PC-9 (cell line): ENCODE measurements around the gene MAOA. TPM values are rescaled to one million over a fixed set of nuclear protein-coding genes. Genes with fewer than 3 reads are reported as not detected.
"Not testable (repeated sequence)": the region's sequence is repeated elsewhere in the genome, so short reads cannot be mapped to it uniquely, and the experiment has no call there.

Experiments
- BruUV-seq: library from RNA; stranded (reverse); fragments of 400-500 nt; replicated peaks from 2 replicates; lab custom pipeline; 2021; lab: Mats Ljungman, UMichigan
- CTCF ChIA-PET: fragments of 300-600 bp; sonication (Branson Sonifier 250); formaldehyde crosslinking; loops from one replicate; lab custom pipeline; 2022; ENCODE audit warnings: antibody characterized with exemption; lab: Charles Lee
- POLR2A ChIA-PET: fragments of 300-600 bp; sonication (Branson Sonifier 250); formaldehyde crosslinking; loops from one replicate; lab custom pipeline; 2022; ENCODE audit warnings: antibody characterized with exemption; ENCODE audit not compliant: unreplicated experiment; lab: Charles Lee
- DNase-seq, 2 experiments: peaks; one replicate each; pipeline versions ENCODE4 v3.0.0 to v3.0.0-alpha.2; 2015 to 2022; ENCODE audit warnings: mixed read lengths in 1 of 2
- H2AFZ ChIP-seq: fragments of 200-600 bp; sonication (generic); 2 replicates; pipeline ENCODE4 v1.8.1; 2017; ENCODE audit warnings: antibody characterized with exemption
- H3F3A ChIP-seq: fragments of 200-600 bp; sonication (generic); 2 replicates; pipeline ENCODE4 v1.8.1; 2017; ENCODE audit warnings: antibody characterized with exemption, mild to moderate bottlenecking, low read depth; ENCODE audit not compliant: insufficient read depth
- H3K27ac ChIP-seq: fragments of 200-600 bp; sonication (generic); 2 replicates; pipeline ENCODE4 v1.6.1; 2016; ENCODE audit warnings: mixed run types
- H3K27me3 ChIP-seq: fragments of 200-600 bp; sonication (generic); 2 replicates; pipeline ENCODE4 v1.6.1; 2016; ENCODE audit warnings: low read depth, mixed run types; ENCODE audit not compliant: insufficient read depth
- H3K36me3 ChIP-seq: fragments of 200-600 bp; sonication (generic); 2 replicates; pipeline ENCODE4 v1.6.1; 2016; ENCODE audit warnings: low read depth, mixed run types
- H3K4me1 ChIP-seq: fragments of 200-600 bp; sonication (generic); replicated peaks from 2 replicates; pipeline ENCODE4 v1.6.1; 2016; ENCODE audit warnings: mixed run types; ENCODE audit not compliant: insufficient read depth
- H3K4me2 ChIP-seq: fragments of 200-600 bp; sonication (generic); 2 replicates; pipeline ENCODE4 v1.6.1; 2017; ENCODE audit warnings: mixed run types
- H3K4me3 ChIP-seq: fragments of 200-600 bp; sonication (generic); 2 replicates; pipeline ENCODE4 v1.6.1; 2016; ENCODE audit warnings: mixed run types
- H3K79me2 ChIP-seq: fragments of 200-600 bp; sonication (generic); 2 replicates; pipeline ENCODE4 v1.6.1; 2017; ENCODE audit warnings: low read depth, mixed run types
- H3K9me2 ChIP-seq: fragments of 200-600 bp; sonication (generic); 2 replicates; pipeline ENCODE4 v1.8.1; 2017; ENCODE audit warnings: mild to moderate bottlenecking; ENCODE audit not compliant: insufficient read depth
- H3K9me3 ChIP-seq: fragments of 200-600 bp; sonication (generic); 2 replicates; pipeline ENCODE4 v1.8.1; 2016; ENCODE audit warnings: low read depth; ENCODE audit not compliant: insufficient read depth
- H4K20me1 ChIP-seq: fragments of 200-600 bp; sonication (generic); 2 replicates; pipeline ENCODE4 v1.8.1; 2017; ENCODE audit not compliant: insufficient read depth
- EZH2 ChIP-seq: fragments of 200-600 bp; sonication (generic); IDR thresholded peaks from 2 replicates; pipeline ENCODE4 v1.8.0; 2017; ENCODE audit warnings: antibody characterized with exemption, low read depth
- intact Hi-C: fragments of 100-400 bp; cut with micrococcal nuclease; formaldehyde crosslinking; loops from one replicate; pipeline ENCODE4 v1.10.0; 2022; ENCODE audit not compliant: unreplicated experiment
- total RNA-seq: library from RNA; stranded (reverse); gene quantifications from 2 replicates; pipeline ENCODE4 v1.2.3, GENCODE V29; 2021
- TF ChIP-seq, protein P1 (sequence below): fragments of 200-600 bp; sonication (generic); conservative IDR thresholded peaks from 2 replicates; pipeline ENCODE4 v1.6.1; 2017; ENCODE audit warnings: mixed run types, antibody characterized with exemption, mild to moderate bottlenecking, moderate library complexity

MAOA gene
- total RNA-seq, 1 experiment from 2014 or later = 5.0 TPM

- CTCF ChIA-PET = no interaction called here
- H3K27me3 ChIP-seq = no peaks in the 10 kb centered on the region
These were observed 64.0 kb downstream of the MAOA start for GRCh38 chrX:43720082-43720481.

DNA sequence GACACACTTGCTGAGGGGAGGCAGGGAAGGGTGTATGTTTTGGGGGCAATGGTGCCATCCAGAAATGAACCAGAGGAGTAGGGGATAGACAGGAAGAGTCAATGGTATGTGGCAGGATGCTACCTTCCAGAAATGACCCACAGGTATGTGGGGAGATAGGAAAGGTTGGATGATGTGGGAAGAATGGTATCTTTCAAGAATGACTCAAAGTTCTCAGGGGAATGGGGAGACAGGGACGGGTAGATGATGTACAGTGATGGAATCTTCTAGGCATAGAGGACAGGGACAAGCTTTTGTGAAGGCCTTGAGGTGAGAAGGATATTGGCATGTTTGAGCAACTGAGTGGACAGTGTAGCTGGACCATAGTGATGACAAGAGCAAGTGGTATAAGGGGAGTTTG, 64.9 kb downstream of the MAOA start:
- no peak for DNase-seq
- POLR2A ChIA-PET = no interaction called here

More at GRCh38 chrX:43720082-43720481, 64.0 kb downstream of the MAOA start:
- Histone ChIP-seq H3K36me3 (no peaks in the 10 kb centered on the region), H3K9me3 (no peaks in the 10 kb centered on the region), H3K79me2 (no peaks in the 10 kb centered on the region), H3K4me1 (no peaks in the 10 kb centered on the region), H3F3A (no peaks in the 10 kb centered on the region), H3K9me2 (no peaks in the 10 kb centered on the region), H3K4me3 (no peak overlapping the region), H3K27ac (no peak overlapping the region), H2AFZ (no peak overlapping the region), H3K4me2 (no peak overlapping the region), H4K20me1 (no peaks in the 10 kb centered on the region)
- no peak for DNase-seq
- intact Hi-C loops = no loop called here
- POLR2A ChIA-PET = no interaction called here
- no peak for TF ChIP-seq EZH2
- TF ChIP-seq, protein P1, sequence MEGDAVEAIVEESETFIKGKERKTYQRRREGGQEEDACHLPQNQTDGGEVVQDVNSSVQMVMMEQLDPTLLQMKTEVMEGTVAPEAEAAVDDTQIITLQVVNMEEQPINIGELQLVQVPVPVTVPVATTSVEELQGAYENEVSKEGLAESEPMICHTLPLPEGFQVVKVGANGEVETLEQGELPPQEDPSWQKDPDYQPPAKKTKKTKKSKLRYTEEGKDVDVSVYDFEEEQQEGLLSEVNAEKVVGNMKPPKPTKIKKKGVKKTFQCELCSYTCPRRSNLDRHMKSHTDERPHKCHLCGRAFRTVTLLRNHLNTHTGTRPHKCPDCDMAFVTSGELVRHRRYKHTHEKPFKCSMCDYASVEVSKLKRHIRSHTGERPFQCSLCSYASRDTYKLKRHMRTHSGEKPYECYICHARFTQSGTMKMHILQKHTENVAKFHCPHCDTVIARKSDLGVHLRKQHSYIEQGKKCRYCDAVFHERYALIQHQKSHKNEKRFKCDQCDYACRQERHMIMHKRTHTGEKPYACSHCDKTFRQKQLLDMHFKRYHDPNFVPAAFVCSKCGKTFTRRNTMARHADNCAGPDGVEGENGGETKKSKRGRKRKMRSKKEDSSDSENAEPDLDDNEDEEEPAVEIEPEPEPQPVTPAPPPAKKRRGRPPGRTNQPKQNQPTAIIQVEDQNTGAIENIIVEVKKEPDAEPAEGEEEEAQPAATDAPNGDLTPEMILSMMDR = no peak
- no TSS peak for BruUV-seq

GRCh38 chrX:43725227-43725626, 69.1 kb downstream of the MAOA start:
- BruUV-seq, CTCF ChIA-PET, H3K36me3 ChIP-seq, H3K9me2 ChIP-seq, H3K9me3 ChIP-seq, H2AFZ ChIP-seq, H4K20me1 ChIP-seq, H3K4me3 ChIP-seq, H3F3A ChIP-seq, H3K27me3 ChIP-seq, H3K4me1 ChIP-seq, H3K4me2 ChIP-seq, POLR2A ChIA-PET, H3K27ac ChIP-seq, DNase-seq, intact Hi-C loops, H3K79me2 ChIP-seq: not testable (repeated sequence)

More for the DNA sequence above, 64.9 kb downstream of the MAOA start:
- Histone ChIP-seq H2AFZ (no peak overlapping the region), H3K4me2 (no peak overlapping the region), H3K79me2 (no peaks in the 10 kb centered on the region), H3K27me3 (no peaks in the 10 kb centered on the region), H3K4me3 (no peak overlapping the region), H3F3A (no peaks in the 10 kb centered on the region), H3K36me3 (no peaks in the 10 kb centered on the region), H3K4me1 (no peaks in the 10 kb centered on the region), H3K27ac (no peak overlapping the region), H3K9me2 (no peaks in the 10 kb centered on the region), H4K20me1 (no peaks in the 10 kb centered on the region), H3K9me3 (no peaks in the 10 kb centered on the region)
- TF ChIP-seq, protein P1 = no peak
- no peak for TF ChIP-seq EZH2
- CTCF ChIA-PET = no interaction called here
- no TSS peak for BruUV-seq
- intact Hi-C loops = no loop called here

- POLR2A ChIA-PET = interaction anchor here (0.6 kb wide), 1 partner anchor 8 kb away, joined by 5 read pairs; no protein-coding TSS in a partner anchor
- H3K4me2 ChIP-seq, H3F3A ChIP-seq, H3K79me2 ChIP-seq, H3K27me3 ChIP-seq, BruUV-seq, H3K27ac ChIP-seq, H3K9me3 ChIP-seq, H4K20me1 ChIP-seq, H3K4me1 ChIP-seq, H3K36me3 ChIP-seq, H3K9me2 ChIP-seq, H3K4me3 ChIP-seq, CTCF ChIA-PET, DNase-seq, H2AFZ ChIP-seq, intact Hi-C loops: not testable (repeated sequence)
These were observed 71.2 kb downstream of the MAOA start for GRCh38 chrX:43727254-43727653.
